Activated naive CD4-positive, alpha-beta T cell treated with anti-CD3 and anti-CD28 coated beads for 36 hours (primary cell): ENCODE data around the gene KCNG2. TPM values are rescaled to one million over a fixed set of nuclear protein-coding genes. Genes with fewer than 3 reads are reported as not detected.

Experiments
- CTCF ChIA-PET: fragments of 350-600 bp; sonication (Branson Sonifier 250); formaldehyde crosslinking; loops from one replicate; lab custom pipeline; 2021; ENCODE audit warnings: antibody characterized with exemption; lab: Charles Lee
- DNase-seq: peaks from one replicate; pipeline ENCODE4 v3.0.0-alpha.2; 2020
- H3K27ac Mint-ChIP-seq: one replicate; pipeline ENCODE4 v1.8.0; 2021; ENCODE audit warnings: mild to moderate bottlenecking, mixed read lengths
- H3K27me3 Mint-ChIP-seq: one replicate; pipeline ENCODE4 v1.8.0; 2021; ENCODE audit warnings: low read depth, mixed read lengths
- H3K36me3 Mint-ChIP-seq: one replicate; pipeline ENCODE4 v1.8.0; 2021; ENCODE audit warnings: low read depth, mixed read lengths
- H3K4me1 Mint-ChIP-seq: one replicate; pipeline ENCODE4 v1.8.0; 2021; ENCODE audit warnings: low read depth, mixed read lengths
- H3K4me3 Mint-ChIP-seq: one replicate; pipeline ENCODE4 v1.8.0; 2021; ENCODE audit warnings: mild to moderate bottlenecking, moderate library complexity, mixed read lengths
- H3K9me3 Mint-ChIP-seq: one replicate; pipeline ENCODE4 v1.8.0; 2021; ENCODE audit warnings: mixed read lengths
- intact Hi-C: fragments of 100-400 bp; cut with micrococcal nuclease; formaldehyde crosslinking; loops from one replicate; pipeline ENCODE4 v1.15.1; 2023
- total RNA-seq, 2 experiments: library from RNA; stranded (reverse); gene quantifications; one replicate each; pipeline ENCODE4 v1.2.3, GENCODE V29; 2021

Gene KCNG2
- total RNA-seq, 2 experiments from 2014 or later, result not detected

DNA sequence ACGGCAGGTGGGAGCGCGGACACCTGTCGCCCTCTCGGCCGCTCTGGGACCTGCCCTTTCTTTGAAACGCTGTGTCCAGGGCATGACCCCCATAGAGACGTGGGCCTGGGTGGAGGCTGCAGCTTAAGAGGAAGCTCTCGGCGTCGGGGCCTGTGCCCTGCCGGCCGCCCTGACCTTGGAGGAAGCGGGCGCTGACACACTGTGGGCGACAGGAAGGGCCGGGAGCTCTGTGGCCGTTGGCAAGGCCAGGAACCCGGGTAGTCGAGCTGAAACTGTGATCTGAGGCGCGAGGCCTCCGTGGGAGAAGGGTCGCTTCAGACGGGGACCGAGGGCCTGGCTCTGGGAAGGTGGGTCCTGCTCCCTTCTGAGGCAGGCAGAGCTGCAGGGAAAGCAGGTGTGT, 28.2 kb downstream of the KCNG2 start:
- no peak overlapping the region for H3K27ac Mint-ChIP-seq
- no peaks in the 10 kb centered on the region for H3K4me1 Mint-ChIP-seq
- no peaks in the 10 kb centered on the region for H3K9me3 Mint-ChIP-seq
- no peak overlapping the region for H3K4me3 Mint-ChIP-seq
- DNase-seq, result no peak
- H3K27me3 Mint-ChIP-seq, result peaks cover under 1% of the 10 kb centered on the region
- H3K36me3 Mint-ChIP-seq, result no peaks in the 10 kb centered on the region
- CTCF ChIA-PET, result interaction anchor here (0.6 kb wide), 1 partner anchor 123 kb away, joined by 3 read pairs; no protein-coding TSS in a partner anchor
- intact Hi-C loops, result no loop called here

DNA sequence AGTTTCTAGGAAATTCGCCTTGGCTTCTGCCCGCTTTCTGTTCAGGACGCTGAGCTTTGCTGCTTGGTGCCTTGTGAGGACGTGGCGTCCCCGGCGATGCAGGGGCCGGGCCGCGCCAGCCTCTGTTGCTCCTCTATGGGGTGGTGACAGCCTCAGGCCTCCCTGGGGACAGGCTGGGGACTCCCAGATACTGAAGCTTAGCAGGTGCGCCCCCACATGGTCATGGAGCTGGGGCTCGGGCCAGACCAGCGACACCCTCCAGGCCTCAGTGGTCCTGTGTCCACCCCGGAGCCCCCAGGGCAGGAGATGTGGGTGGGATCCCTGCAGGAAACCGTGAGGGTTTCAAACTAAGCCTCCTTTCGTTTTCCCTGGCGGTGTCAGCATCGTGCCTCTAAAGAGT, 29.2 kb downstream of the KCNG2 start:
- intact Hi-C loops, result no loop called here
- Mint-ChIP-seq H3K4me3 (no peak overlapping the region), H3K27me3 (no peaks in the 10 kb centered on the region), H3K27ac (no peak overlapping the region), H3K9me3 (no peaks in the 10 kb centered on the region), H3K4me1 (no peaks in the 10 kb centered on the region), H3K36me3 (no peaks in the 10 kb centered on the region)
- CTCF ChIA-PET, result no interaction called here
- DNase-seq, result no peak

GRCh38 chr18:79828258-79828657, 30.5 kb downstream of the KCNG2 start:
- no peak overlapping the region for H3K27ac Mint-ChIP-seq
- no peaks in the 10 kb centered on the region for H3K9me3 Mint-ChIP-seq
- no peaks in the 10 kb centered on the region for H3K36me3 Mint-ChIP-seq
- intact Hi-C loops, result no loop called here
- H3K27me3 Mint-ChIP-seq, result no peaks in the 10 kb centered on the region
- CTCF ChIA-PET, result no interaction called here
- no peaks in the 10 kb centered on the region for H3K4me1 Mint-ChIP-seq
- no peak overlapping the region for H3K4me3 Mint-ChIP-seq
- no peak for DNase-seq

- Mint-ChIP-seq H3K4me1 (no peaks in the 10 kb centered on the region), H3K9me3 (no peaks in the 10 kb centered on the region), H3K27ac (no peak overlapping the region), H3K4me3 (no peak overlapping the region), H3K36me3 (no peaks in the 10 kb centered on the region), H3K27me3 (peaks cover 2% of the 10 kb centered on the region)
- CTCF ChIA-PET, result no interaction called here
- no peak for DNase-seq
- intact Hi-C loops, result no loop called here
Measured at GRCh38 chr18:79829136-79829854, 31.6 kb downstream of the KCNG2 start.

DNA sequence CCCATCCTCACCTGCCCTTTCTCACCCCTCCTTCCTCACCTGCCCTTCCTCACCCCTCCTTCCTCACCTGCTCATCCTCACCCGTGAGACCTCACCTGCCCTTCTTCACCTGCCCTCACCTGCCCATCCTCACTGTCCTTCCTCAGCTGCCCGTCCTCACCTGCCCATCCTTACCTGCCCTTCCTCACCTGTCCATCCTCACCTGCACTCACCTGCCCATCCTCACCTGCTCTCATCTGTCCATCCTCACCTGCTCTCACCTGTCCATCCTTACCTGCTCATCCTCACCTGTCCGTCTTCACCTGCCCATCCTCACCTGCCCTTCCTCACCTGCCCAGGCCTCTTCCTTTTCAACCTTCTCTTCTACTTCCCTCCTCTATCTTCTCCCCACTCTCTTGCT, 34.4 kb downstream of the KCNG2 start:
- Mint-ChIP-seq H3K4me3 (no peak overlapping the region), H3K27me3 (peaks cover 13% of the 10 kb centered on the region), H3K9me3 (no peaks in the 10 kb centered on the region), H3K27ac (no peak overlapping the region), H3K4me1 (no peaks in the 10 kb centered on the region), H3K36me3 (no peaks in the 10 kb centered on the region)
- no peak for DNase-seq
- intact Hi-C loops, result no loop called here
- CTCF ChIA-PET, result no interaction called here

DNA sequence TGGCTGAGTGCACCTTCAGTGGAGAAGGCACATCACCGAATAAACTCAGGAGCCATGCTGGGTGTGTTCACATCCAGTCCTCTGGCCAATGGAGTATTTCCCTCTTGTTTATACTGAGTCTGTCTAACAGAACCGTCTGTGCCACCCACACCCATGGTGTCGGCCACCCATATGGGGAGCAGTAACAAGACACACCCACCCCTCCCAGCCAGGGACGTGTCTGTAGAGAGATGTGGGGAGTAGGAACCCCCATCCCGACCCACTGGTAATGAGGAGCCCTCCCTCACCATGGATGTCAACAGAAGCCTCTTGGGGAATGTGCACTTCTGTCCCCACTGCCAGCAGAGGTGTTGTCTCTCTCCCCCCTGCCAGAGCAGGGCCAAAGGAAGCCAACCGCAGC, 37.1 kb downstream of the KCNG2 start:
- Mint-ChIP-seq H3K27me3 (peaks cover 14% of the 10 kb centered on the region), H3K27ac (no peak overlapping the region), H3K4me1 (no peaks in the 10 kb centered on the region), H3K4me3 (no peak overlapping the region), H3K36me3 (no peaks in the 10 kb centered on the region), H3K9me3 (no peaks in the 10 kb centered on the region)
- intact Hi-C loops, result no loop called here
- no peak for DNase-seq
- CTCF ChIA-PET, result no interaction called here

GRCh38 chr18:79841936-79842335, 44.2 kb downstream of the KCNG2 start:
- Mint-ChIP-seq H3K4me1 (no peaks in the 10 kb centered on the region), H3K27me3 (peaks cover 2% of the 10 kb centered on the region), H3K9me3 (peaks cover 11% of the 10 kb centered on the region), H3K27ac (no peak overlapping the region), H3K36me3 (no peaks in the 10 kb centered on the region), H3K4me3 (no peak overlapping the region)
- intact Hi-C loops, result no loop called here
- DNase-seq, result no peak
- CTCF ChIA-PET, result no interaction called here

DNA sequence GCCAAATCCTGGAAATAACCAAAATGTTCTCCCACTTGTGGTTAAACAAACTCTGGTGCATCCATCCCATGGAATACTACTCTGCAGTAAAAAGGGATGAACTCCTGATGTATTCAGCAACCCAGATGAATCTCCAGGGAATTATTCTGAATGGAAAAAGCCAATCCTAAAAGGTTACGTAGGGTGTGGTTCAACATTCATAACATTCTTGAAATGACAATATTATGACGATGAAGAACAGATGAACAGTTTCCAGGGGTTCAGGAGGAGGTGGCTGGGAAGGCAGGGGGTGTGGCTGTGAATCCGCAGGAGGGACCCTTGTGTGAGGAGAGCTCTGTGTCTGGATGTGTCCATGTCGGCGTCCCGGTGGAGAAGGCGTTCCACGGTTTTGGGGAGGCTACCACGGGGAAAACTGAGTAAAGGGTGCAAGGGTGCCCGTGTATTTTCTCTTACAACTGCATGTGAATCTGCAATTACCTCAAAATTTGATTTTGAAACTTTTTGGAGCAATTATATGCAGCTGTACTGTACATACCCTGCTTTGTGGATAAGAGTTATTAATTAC, 47.3 kb downstream of the KCNG2 start:
- intact Hi-C loops, result no loop called here
- Mint-ChIP-seq H3K27me3 (no peaks in the 10 kb centered on the region), H3K9me3 (peaks cover 11% of the 10 kb centered on the region), H3K36me3 (no peaks in the 10 kb centered on the region), H3K4me3 (no peak overlapping the region), H3K4me1 (no peaks in the 10 kb centered on the region), H3K27ac (no peak overlapping the region)
- CTCF ChIA-PET, result no interaction called here
- DNase-seq, result no peak

- Mint-ChIP-seq H3K4me1 (no peaks in the 10 kb centered on the region), H3K9me3 (peaks cover 8% of the 10 kb centered on the region), H3K27ac (no peak overlapping the region), H3K36me3 (no peaks in the 10 kb centered on the region), H3K27me3 (no peaks in the 10 kb centered on the region), H3K4me3 (no peak overlapping the region)
- no peak for DNase-seq
- CTCF ChIA-PET, result no interaction called here
- intact Hi-C loops, result no loop called here
Measured at GRCh38 chr18:79846936-79847557, 49.3 kb downstream of the KCNG2 start.

- no peak for DNase-seq
- Mint-ChIP-seq H3K27ac (no peak overlapping the region), H3K9me3 (peaks cover 2% of the 10 kb centered on the region), H3K4me3 (no peak overlapping the region), H3K4me1 (no peaks in the 10 kb centered on the region), H3K27me3 (no peaks in the 10 kb centered on the region), H3K36me3 (no peaks in the 10 kb centered on the region)
- CTCF ChIA-PET, result no interaction called here
- intact Hi-C loops, result no loop called here
Measured at GRCh38 chr18:79847606-79848293, 50.0 kb downstream of the KCNG2 start.

DNA sequence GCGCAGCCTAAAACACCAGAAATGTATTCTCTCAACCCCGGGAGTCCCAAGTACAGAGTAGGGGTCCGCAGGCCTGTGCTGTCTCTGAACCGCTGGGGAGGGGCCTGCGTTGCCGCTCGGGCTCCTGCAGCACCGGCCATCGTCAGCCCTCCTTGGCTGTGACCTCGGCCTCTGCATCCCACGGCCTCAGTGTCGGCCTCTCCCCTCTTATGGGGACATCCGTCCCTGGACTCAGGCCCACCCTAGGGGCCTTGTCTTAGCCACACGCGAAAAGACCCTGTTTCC, 50.5 kb downstream of the KCNG2 start:
- intact Hi-C loops, result no loop called here
- no peak for DNase-seq
- Mint-ChIP-seq H3K4me3 (no peak overlapping the region), H3K9me3 (no peaks in the 10 kb centered on the region), H3K4me1 (no peaks in the 10 kb centered on the region), H3K27me3 (no peaks in the 10 kb centered on the region), H3K27ac (no peak overlapping the region), H3K36me3 (no peaks in the 10 kb centered on the region)
- CTCF ChIA-PET, result no interaction called here

DNA sequence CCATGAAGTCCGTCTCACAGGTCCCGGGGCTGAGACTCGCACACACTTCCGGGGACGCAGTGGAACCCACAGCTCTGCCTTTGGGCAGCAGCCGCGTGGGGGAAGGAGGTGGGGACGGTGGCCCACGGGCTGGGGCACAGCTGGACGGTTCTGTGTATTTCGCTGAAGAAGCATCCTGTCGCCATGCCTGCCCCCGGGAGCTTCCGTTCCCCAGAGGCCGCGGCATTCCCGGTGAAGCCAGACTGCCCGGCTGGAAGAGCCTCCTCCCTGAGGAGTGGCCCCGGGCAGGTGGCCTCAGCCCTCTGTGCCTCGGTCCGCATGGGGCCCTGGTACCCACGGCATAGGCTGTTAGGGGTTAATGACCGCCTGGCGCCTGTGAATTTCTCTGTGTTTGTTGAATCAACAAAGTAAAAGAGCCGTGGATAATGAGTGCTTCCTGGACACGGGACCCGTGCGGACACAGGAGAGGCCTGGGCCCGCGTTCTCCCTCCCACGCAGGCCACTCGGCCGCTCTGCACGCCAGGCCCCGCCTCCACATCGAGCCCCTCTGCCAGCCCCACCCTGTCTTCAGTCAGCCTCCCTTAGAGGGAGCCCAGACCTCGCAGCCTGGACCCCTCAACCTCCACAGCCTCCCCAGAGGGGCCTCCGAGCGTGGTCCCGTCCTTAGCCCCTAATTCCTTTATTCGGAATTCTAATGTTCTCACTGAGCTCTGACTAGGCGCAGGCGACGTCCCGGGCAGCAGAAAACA, 51.0 kb downstream of the KCNG2 start:
- Mint-ChIP-seq H3K9me3 (no peaks in the 10 kb centered on the region), H3K27me3 (no peaks in the 10 kb centered on the region), H3K36me3 (no peaks in the 10 kb centered on the region), H3K27ac (no peak overlapping the region), H3K4me1 (no peaks in the 10 kb centered on the region), H3K4me3 (no peak overlapping the region)
- intact Hi-C loops, result no loop called here
- no peak for DNase-seq
- CTCF ChIA-PET, result no interaction called here
